H9 (cell line): Measurements from ENCODE around the gene PTPRH. TPM values are rescaled to one million over a fixed set of nuclear protein-coding genes. Genes with fewer than 3 reads are reported as not detected.

Experiments used
- DNase-seq: peaks from one replicate; pipeline ENCODE4 v3.0.0-alpha.2; 2017
- H2AFZ ChIP-seq: one replicate; pipeline ENCODE4 v1.6.1; 2013; ENCODE audit warnings: mild to moderate bottlenecking, low read length, control low read depth, moderate library complexity
- H2AK5ac ChIP-seq: 2 replicates; pipeline ENCODE4 v1.6.1; 2013; ENCODE audit warnings: low read length, control low read depth, mixed read lengths; ENCODE audit not compliant: insufficient read length
- H2BK120ac ChIP-seq: one replicate; pipeline ENCODE4 v1.6.1; 2013; ENCODE audit warnings: low read depth, mild to moderate bottlenecking, low read length, control low read depth, inconsistent platforms; ENCODE audit not compliant: poor library complexity, severe bottlenecking
- H2BK12ac ChIP-seq: 2 replicates; pipeline ENCODE4 v1.6.1; 2013; ENCODE audit warnings: low read length, control low read depth, mixed read lengths, low read depth; ENCODE audit not compliant: insufficient read length
- H2BK15ac ChIP-seq: 2 replicates; pipeline ENCODE4 v1.6.1; 2013; ENCODE audit warnings: low read depth, low read length, control low read depth
- H2BK20ac ChIP-seq: one replicate; pipeline ENCODE4 v1.6.1; 2013; ENCODE audit warnings: low read depth, mild to moderate bottlenecking, low read length, control low read depth, inconsistent platforms; ENCODE audit not compliant: poor library complexity, severe bottlenecking
- H2BK5ac ChIP-seq: 2 replicates; pipeline ENCODE4 v1.6.1; 2013; ENCODE audit warnings: low read length, control low read depth, mixed read lengths; ENCODE audit not compliant: insufficient read length
- H3K14ac ChIP-seq: 2 replicates; pipeline ENCODE4 v1.6.1; 2013; ENCODE audit warnings: low read length, control low read depth; ENCODE audit not compliant: insufficient read depth
- H3K18ac ChIP-seq: 2 replicates; pipeline ENCODE4 v1.6.1; 2013; ENCODE audit warnings: low read depth, mild to moderate bottlenecking, mixed read lengths, low read length, control low read depth; ENCODE audit not compliant: insufficient read length
- H3K23ac ChIP-seq: 2 replicates; pipeline ENCODE4 v1.6.1; 2013; ENCODE audit warnings: low read length, control low read depth, mixed read lengths, low read depth; ENCODE audit not compliant: insufficient read length
- H3K23me2 ChIP-seq: 2 replicates; pipeline ENCODE4 v1.6.1; 2013; ENCODE audit warnings: low read depth, mild to moderate bottlenecking, mixed read lengths, low read length, control low read depth; ENCODE audit not compliant: insufficient read length, poor library complexity, severe bottlenecking
- H3K27ac ChIP-seq: 2 replicates; pipeline ENCODE4 v1.5.1; 2013; ENCODE audit warnings: low read length, control low read depth, mixed read lengths, low read depth; ENCODE audit not compliant: insufficient read length
- H3K27me3 ChIP-seq: 2 replicates; pipeline ENCODE4 v1.6.1; 2013; ENCODE audit warnings: low read length, control low read depth, inconsistent platforms; ENCODE audit not compliant: insufficient read depth
- H3K4ac ChIP-seq: 2 replicates; pipeline ENCODE4 v1.6.1; 2013; ENCODE audit warnings: low read depth, mild to moderate bottlenecking, control low read depth, inconsistent platforms, low read length, moderate library complexity
- H3K4me1 ChIP-seq: 2 replicates; pipeline ENCODE4 v1.6.1; 2013; ENCODE audit warnings: low read length, control low read depth, inconsistent platforms; ENCODE audit not compliant: insufficient read depth
- H3K4me2 ChIP-seq: 2 replicates; pipeline ENCODE4 v1.6.1; 2013; ENCODE audit warnings: low read length, control low read depth, mixed read lengths; ENCODE audit not compliant: insufficient read length, insufficient read depth
- H3K56ac ChIP-seq: 2 replicates; pipeline ENCODE4 v1.6.1; 2013; ENCODE audit warnings: low read depth, mild to moderate bottlenecking, mixed read lengths, low read length, control low read depth; ENCODE audit not compliant: insufficient read length
- H3K79me1 ChIP-seq: 2 replicates; pipeline ENCODE4 v1.6.1; 2013; ENCODE audit warnings: low read depth, mild to moderate bottlenecking, moderate library complexity, low read length, control low read depth, inconsistent platforms; ENCODE audit not compliant: insufficient read depth, poor library complexity, severe bottlenecking
- H3K79me2 ChIP-seq: 2 replicates; pipeline ENCODE4 v1.6.1; 2013; ENCODE audit warnings: low read length, control low read depth, inconsistent platforms; ENCODE audit not compliant: insufficient read depth
- H3K9ac ChIP-seq: 2 replicates; pipeline ENCODE4 v1.6.1; 2013; ENCODE audit warnings: low read length, control low read depth, mixed read lengths; ENCODE audit not compliant: insufficient read length; ENCODE audit errors: extremely low read depth
- H3K9me3 ChIP-seq: one replicate; pipeline ENCODE4 v1.6.1; 2013; ENCODE audit warnings: low read depth, low read length, inconsistent platforms; ENCODE audit not compliant: control insufficient read depth
- H3T11ph ChIP-seq: one replicate; pipeline ENCODE4 v1.6.1; 2013; ENCODE audit warnings: mild to moderate bottlenecking, low read length, control low read depth, inconsistent platforms
- H4K20me1 ChIP-seq: one replicate; pipeline ENCODE4 v1.6.1; 2013; ENCODE audit not compliant: control insufficient read depth, insufficient read length, insufficient read depth
- H4K5ac ChIP-seq: 2 replicates; pipeline ENCODE4 v1.6.1; 2013; ENCODE audit warnings: low read depth, mild to moderate bottlenecking, mixed read lengths, low read length, control low read depth; ENCODE audit not compliant: insufficient read length
- H4K8ac ChIP-seq: replicated peaks from 2 replicates; pipeline ENCODE4 v1.6.1; 2013; ENCODE audit warnings: low read length, control low read depth, mixed read lengths, low read depth; ENCODE audit not compliant: insufficient read length
- H4K91ac ChIP-seq: 2 replicates; pipeline ENCODE4 v1.6.1; 2013; ENCODE audit warnings: low read depth, mild to moderate bottlenecking, moderate library complexity, mixed read lengths, low read length, control low read depth; ENCODE audit not compliant: insufficient read length
- H3K27ac Mint-ChIP-seq, 3 experiments: 2 replicates in 2 of 3; 3 replicates in 1 of 3; pipeline ENCODE4 v1.8.0; 2020 to 2021; ENCODE audit warnings: mixed read lengths in 3 of 3, mild to moderate bottlenecking in 1 of 3, moderate library complexity in 1 of 3
- H3K27me3 Mint-ChIP-seq: 2 replicates; pipeline ENCODE4 v1.8.0; 2021; ENCODE audit warnings: low read depth, mild to moderate bottlenecking, moderate library complexity, mixed read lengths
- H3K36me3 Mint-ChIP-seq, 3 experiments: 2 replicates in 2 of 3; 3 replicates in 1 of 3; pipeline ENCODE4 v1.8.0; 2020 to 2021; ENCODE audit warnings: low read depth in 3 of 3, mixed read lengths in 3 of 3; ENCODE audit not compliant: insufficient read depth in 1 of 3
- H3K4me1 Mint-ChIP-seq, 2 experiments: 2 replicates each; pipeline ENCODE4 v1.8.0; 2020; ENCODE audit warnings: mixed read lengths in 2 of 2
- H3K4me3 Mint-ChIP-seq, 2 experiments: 2 replicates in 1 of 2; 3 replicates in 1 of 2; pipeline ENCODE4 v1.8.0; 2020 to 2021; ENCODE audit warnings: mild to moderate bottlenecking in 2 of 2, mixed read lengths in 2 of 2, moderate library complexity in 1 of 2
- H3K9me3 Mint-ChIP-seq, 2 experiments: 2 replicates in 1 of 2; 3 replicates in 1 of 2; pipeline ENCODE4 v1.8.0; 2020; ENCODE audit warnings: mild to moderate bottlenecking in 2 of 2, mixed read lengths in 2 of 2, moderate library complexity in 1 of 2
- CTCF ChIP-seq: fragments of 200-600 bp; sonication (generic); conservative IDR thresholded peaks from 3 replicates; pipeline ENCODE4 v1.8.0; 2021; ENCODE audit warnings: antibody characterized with exemption, mild to moderate bottlenecking
- WGBS: extraction: QIAGEN DNeasy Blood & Tissue Kit; methylation state at CpG from one replicate; pipeline ENCODE4 v1.1.7; 2013; ENCODE audit warnings: missing lambda C conversion rate, low lambda C conversion rate, mixed read lengths; ENCODE audit not compliant: insufficient read length; ENCODE audit errors: extremely low coverage; 5-methylcytosine and 5-hydroxymethylcytosine counted together
- total RNA-seq: library from RNA; stranded (reverse); gene quantifications from 2 replicates; pipeline ENCODE4 v1.2.1, GENCODE V29; 2021

PTPRH gene
- total RNA-seq, 1 experiment from 2014 or later: 0.24 TPM

- H3K23me2 ChIP-seq: no peaks in the 10 kb centered on the region
- no peaks in the 10 kb centered on the region for H4K20me1 ChIP-seq
- H2AFZ ChIP-seq: no peak overlapping the region
- peaks cover 32% of the 10 kb centered on the region for H3K27me3 Mint-ChIP-seq
- H4K8ac ChIP-seq: no peak overlapping the region
- no peak overlapping the region for H3T11ph ChIP-seq
- no peaks in the 10 kb centered on the region for H3K79me2 ChIP-seq
- no peak overlapping the region for H3K56ac ChIP-seq
- no peak overlapping the region for H4K5ac ChIP-seq
- peaks cover 0 to 2% of the 10 kb centered on the region in 2 experiments; a peak in 1 of 4 replicates for H3K4me1 Mint-ChIP-seq
- no peaks in the 10 kb centered on the region for H3K9me3 ChIP-seq
- no peaks in the 10 kb centered on the region for H3K79me1 ChIP-seq
- H3K9ac ChIP-seq: no peak overlapping the region
- no peak for TF ChIP-seq CTCF
- H2BK120ac ChIP-seq: no peak overlapping the region
- H3K27me3 ChIP-seq: no peaks in the 10 kb centered on the region
- no peak overlapping the region for H4K91ac ChIP-seq
- no peak overlapping the region for H3K18ac ChIP-seq
- H2AK5ac ChIP-seq: no peak overlapping the region
- no peaks in the 10 kb centered on the region for H3K4me1 ChIP-seq
- H3K23ac ChIP-seq: no peak overlapping the region
- no peak overlapping the region for H2BK5ac ChIP-seq
- H3K36me3 Mint-ChIP-seq: no peaks in the 10 kb centered on the region
- H2BK12ac ChIP-seq: no peak overlapping the region
- no peak overlapping the region for H2BK15ac ChIP-seq
- H3K4me3 Mint-ChIP-seq: no peak overlapping the region; a peak in 1 of 5 replicates
- no peak overlapping the region for H3K14ac ChIP-seq
- no peak overlapping the region for H3K4ac ChIP-seq
- WGBS: 100% methylated on average over 1 of the region's 5 CpGs
- DNase-seq: no peak
- no peak overlapping the region for H3K27ac Mint-ChIP-seq
- H3K27ac ChIP-seq: no peak overlapping the region
- H3K4me2 ChIP-seq: no peak overlapping the region
- no peaks in the 10 kb centered on the region; a peak in 2 of 5 replicates for H3K9me3 Mint-ChIP-seq
- no peak overlapping the region for H2BK20ac ChIP-seq
Measured at GRCh38 chr19:55199620-55200204, 9.6 kb downstream of the PTPRH start.
